Measurements from ENCODE around the gene MIF4GD.
"Not testable (repeated sequence)": the region's sequence is repeated elsewhere in the genome, so short reads cannot be mapped to it uniquely, and the experiment has no call there.

The MIF4GD gene

GRCh38 chr17:75271233-75271954 lies 363 bp upstream of the MIF4GD start:
- H3K36me3 Mint-ChIP-seq (ENCODE audit: low read depth): peaks cover 72% of the 10 kb centered on the region

GRCh38 chr17:75270218-75270965 lies 639 bp downstream of the MIF4GD start:
- peak; percentile 83 for DNase-seq
- Mint-ChIP-seq H3K36me3 (ENCODE audit: low read depth) (peaks cover 76% of the 10 kb centered on the region), H3K9me3 (no peaks in the 10 kb centered on the region), H3K27me3 (no peaks in the 10 kb centered on the region), H3K27ac (peak overlapping the region; percentile 93), H3K4me3 (peak overlapping the region; percentile 87), H3K4me1 (ENCODE audit: low read depth) (peaks cover 40% of the 10 kb centered on the region)

More at GRCh38 chr17:75271233-75271954, 363 bp upstream of the MIF4GD start:
- Mint-ChIP-seq H3K4me3 (peak overlapping the region; percentile 83), H3K4me1 (ENCODE audit: low read depth) (peaks cover 40% of the 10 kb centered on the region), H3K27ac (peak overlapping the region; percentile 94), H3K9me3 (no peaks in the 10 kb centered on the region), H3K27me3 (no peaks in the 10 kb centered on the region)
- DNase-seq: peak; percentile 94

DNA sequence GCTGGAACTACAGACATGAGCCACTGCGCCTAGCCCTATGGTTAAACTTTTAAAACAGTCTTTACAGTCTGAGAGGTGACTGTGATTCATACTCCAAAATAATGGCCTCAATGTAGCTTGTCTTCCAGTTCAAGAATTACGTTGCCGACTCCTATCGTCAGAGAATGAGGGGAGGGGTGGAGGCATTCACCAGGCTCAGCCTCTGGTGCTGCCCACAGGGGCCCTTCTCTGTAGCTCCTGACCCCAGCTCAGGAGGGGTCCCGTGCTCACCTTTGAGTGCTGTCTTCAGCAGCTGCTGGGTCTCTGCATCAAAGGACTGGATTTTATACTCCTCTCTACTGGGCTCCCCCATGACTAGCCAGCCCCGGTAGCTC lies 1.2 kb downstream of the MIF4GD start:
- no peaks in the 10 kb centered on the region for H3K27me3 Mint-ChIP-seq
- H3K9me3 Mint-ChIP-seq: no peaks in the 10 kb centered on the region
- H3K27ac Mint-ChIP-seq: peak overlapping the region; percentile 93
- peak overlapping the region; percentile 87 for H3K4me3 Mint-ChIP-seq
- H3K4me1 Mint-ChIP-seq (ENCODE audit: low read depth): peaks cover 40% of the 10 kb centered on the region
- H3K36me3 Mint-ChIP-seq (ENCODE audit: low read depth): peaks cover 76% of the 10 kb centered on the region
- DNase-seq: no peak

DNA sequence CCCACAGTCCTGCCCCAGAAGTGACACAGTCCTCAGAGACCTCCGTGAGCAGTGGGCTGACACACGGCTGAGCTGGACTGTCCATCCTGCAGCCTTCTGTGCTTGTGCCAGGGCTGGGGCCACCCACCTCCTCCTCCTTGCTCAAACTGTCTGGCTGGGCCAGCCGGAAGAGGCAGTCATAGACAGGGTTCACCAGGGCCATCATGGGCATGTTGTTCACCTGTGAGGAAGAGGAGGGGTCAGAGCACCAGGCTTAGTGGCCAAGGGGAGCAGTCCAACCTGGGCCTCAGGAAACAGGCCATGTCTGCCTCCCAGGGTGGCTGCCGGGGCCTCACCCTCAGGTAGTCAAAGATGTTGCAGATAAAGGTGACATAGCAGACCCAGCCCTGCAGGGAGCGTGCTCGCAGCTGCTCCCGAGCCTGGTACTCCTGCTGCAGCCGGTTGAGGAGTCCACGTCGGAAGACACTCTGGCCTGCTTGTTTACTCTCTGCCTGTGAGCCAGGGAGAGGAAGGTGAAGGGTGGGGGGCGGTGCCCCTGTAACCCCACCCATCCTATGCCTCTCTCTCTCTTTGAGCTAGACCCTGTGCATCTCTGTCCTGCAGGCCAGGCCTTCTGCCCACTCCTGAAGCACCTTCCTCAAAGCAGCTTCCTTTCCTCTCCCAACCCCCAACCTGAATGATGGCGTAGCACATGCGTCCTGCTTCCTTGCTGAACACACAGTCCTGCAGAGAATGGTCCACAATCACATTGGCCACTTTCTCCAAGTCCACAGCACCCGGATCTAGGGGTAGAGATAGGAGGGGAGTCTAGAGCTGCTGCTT lies 3.4 kb downstream of the MIF4GD start:
- Mint-ChIP-seq H3K4me3 (no peak overlapping the region), H3K27me3 (no peaks in the 10 kb centered on the region), H3K4me1 (ENCODE audit: low read depth) (peaks cover 39% of the 10 kb centered on the region), H3K27ac (peak overlapping the region; percentile 74), H3K9me3 (no peaks in the 10 kb centered on the region), H3K36me3 (ENCODE audit: low read depth) (peaks cover 76% of the 10 kb centered on the region)
- no peak for DNase-seq

- peaks cover 39% of the 10 kb centered on the region for H3K4me1 Mint-ChIP-seq (ENCODE audit: low read depth)
- no peak for DNase-seq
- H3K36me3 Mint-ChIP-seq (ENCODE audit: low read depth): peaks cover 76% of the 10 kb centered on the region
- no peak overlapping the region for H3K4me3 Mint-ChIP-seq
- H3K27me3 Mint-ChIP-seq: no peaks in the 10 kb centered on the region
- peak overlapping the region; percentile 74 for H3K27ac Mint-ChIP-seq
- H3K9me3 Mint-ChIP-seq: no peaks in the 10 kb centered on the region
Measured at GRCh38 chr17:75267153-75267410, 3.9 kb downstream of the MIF4GD start.

DNA sequence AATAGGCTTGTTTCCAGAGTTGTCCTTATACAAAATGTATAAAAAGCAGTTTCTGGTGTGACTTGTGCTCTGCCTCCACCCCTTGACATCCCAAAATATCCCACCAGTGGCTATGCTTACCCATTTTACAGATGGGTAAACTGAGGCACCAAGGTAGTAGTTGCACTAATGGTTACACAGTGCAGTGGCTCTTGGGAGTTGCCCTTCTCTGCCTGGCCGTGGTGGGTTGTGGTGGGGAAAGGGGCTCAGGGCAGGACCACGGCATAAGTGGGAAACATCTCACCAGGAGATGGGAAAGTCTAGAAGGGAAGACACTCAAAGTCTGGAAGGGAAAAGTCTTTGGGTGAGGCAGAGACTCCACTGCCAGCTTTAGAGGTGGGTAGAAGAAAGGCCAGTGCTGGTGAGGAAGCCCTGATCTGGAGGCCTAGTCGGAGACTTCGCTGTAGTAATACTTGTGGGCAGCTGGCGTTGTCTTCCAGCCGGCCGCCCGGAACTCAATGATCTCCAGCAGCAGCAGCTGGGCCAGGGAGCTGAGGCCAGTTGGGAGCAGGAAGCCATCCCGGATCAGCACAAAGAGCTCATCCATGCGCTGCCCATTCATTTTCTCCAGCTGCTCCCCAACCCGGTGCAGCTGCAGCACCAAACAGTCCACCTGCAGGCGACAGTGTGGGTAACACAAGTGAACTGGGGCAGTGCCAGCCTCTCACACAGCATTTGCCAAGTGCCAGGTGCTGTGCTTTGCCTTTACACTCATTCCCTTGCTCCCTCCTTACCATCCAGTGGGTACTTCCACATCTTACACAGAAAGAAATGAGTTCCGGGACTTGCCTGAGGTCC lies 4.5 kb downstream of the MIF4GD start:
- H3K4me3 Mint-ChIP-seq: no peak overlapping the region
- DNase-seq: no peak
- H3K9me3 Mint-ChIP-seq: no peaks in the 10 kb centered on the region
- peaks cover 78% of the 10 kb centered on the region for H3K36me3 Mint-ChIP-seq (ENCODE audit: low read depth)
- no peaks in the 10 kb centered on the region for H3K27me3 Mint-ChIP-seq
- peaks cover 36% of the 10 kb centered on the region for H3K4me1 Mint-ChIP-seq (ENCODE audit: low read depth)
- H3K27ac Mint-ChIP-seq: peak overlapping the region; percentile 74

DNA sequence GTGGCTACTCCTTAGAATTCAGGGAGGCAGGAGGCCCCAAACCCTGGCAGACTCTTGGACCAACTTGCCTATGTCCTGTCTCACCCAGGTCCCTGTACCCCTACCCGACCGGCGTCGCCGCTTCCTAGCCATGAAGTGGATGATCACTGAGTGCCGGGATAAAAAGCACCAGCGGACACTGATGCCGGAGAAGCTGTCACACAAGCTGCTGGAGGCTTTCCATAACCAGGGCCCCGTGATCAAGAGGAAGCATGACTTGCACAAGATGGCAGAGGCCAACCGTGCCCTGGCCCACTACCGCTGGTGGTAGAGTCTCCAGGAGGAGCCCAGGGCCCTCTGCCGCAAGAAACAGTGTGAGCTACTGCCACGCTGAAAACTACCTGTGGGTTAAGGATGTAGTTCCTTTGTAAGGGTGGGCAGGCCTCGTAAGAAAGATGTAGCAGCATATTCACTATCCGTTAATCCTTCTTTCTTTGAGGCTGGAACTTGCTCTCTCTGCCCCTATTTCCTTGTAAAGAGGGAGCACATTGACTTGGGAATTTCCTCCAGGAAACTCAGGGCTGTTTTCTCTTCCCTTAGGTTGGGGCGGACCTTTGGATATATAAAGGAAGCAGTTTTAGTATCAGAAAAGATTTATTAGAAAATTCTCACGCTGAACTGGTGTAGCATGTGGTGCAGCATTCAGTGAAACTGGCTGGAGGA lies 5.3 kb downstream of the MIF4GD start:
- H3K4me1 Mint-ChIP-seq (ENCODE audit: low read depth): peaks cover 36% of the 10 kb centered on the region
- H3K9me3 Mint-ChIP-seq: no peaks in the 10 kb centered on the region
- no peaks in the 10 kb centered on the region for H3K27me3 Mint-ChIP-seq
- H3K27ac Mint-ChIP-seq: peak overlapping the region; percentile 44
- DNase-seq: no peak
- no peak overlapping the region for H3K4me3 Mint-ChIP-seq
- peaks cover 84% of the 10 kb centered on the region for H3K36me3 Mint-ChIP-seq (ENCODE audit: low read depth)

- no peaks in the 10 kb centered on the region for H3K27me3 Mint-ChIP-seq
- peak overlapping the region; percentile 96 for H3K4me3 Mint-ChIP-seq
- peaks cover 44% of the 10 kb centered on the region for H3K4me1 Mint-ChIP-seq (ENCODE audit: low read depth)
- H3K9me3 Mint-ChIP-seq: no peaks in the 10 kb centered on the region
- peak overlapping the region; percentile 100 for H3K27ac Mint-ChIP-seq
- DNase-seq: no peak
- H3K36me3 Mint-ChIP-seq (ENCODE audit: low read depth): peaks cover 93% of the 10 kb centered on the region
Measured at GRCh38 chr17:75263055-75263454, 8.0 kb downstream of the MIF4GD start.

DNA sequence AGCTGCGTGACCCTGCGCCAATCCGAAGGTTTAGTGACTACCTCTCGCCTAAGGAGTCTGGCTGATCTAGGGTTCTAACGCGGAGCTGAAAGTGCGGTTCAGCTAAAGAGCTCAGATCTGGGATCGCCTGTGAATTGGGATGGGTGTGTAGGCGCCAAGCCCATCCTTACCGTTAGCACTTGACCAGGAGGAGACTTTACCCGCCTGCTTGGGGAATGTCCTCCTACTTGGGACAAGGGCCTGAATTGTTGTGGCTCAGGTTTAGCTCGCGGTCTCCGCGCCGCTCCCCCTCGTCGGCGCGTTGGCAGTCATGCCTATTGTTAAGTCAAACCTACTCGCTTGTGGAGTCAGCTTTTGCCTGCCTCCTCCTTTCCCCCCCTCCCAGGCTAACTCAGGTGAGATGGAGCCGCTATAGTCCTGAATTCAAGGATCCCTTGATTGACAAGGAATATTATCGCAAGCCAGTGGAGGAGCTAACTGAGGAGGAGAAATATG lies 8.9 kb downstream of the MIF4GD start:
- peak overlapping the region; percentile 96 for H3K4me3 Mint-ChIP-seq
- H3K27ac Mint-ChIP-seq: peak overlapping the region; percentile 100
- peak; percentile 53 for DNase-seq
- no peaks in the 10 kb centered on the region for H3K27me3 Mint-ChIP-seq
- peaks cover 49% of the 10 kb centered on the region for H3K4me1 Mint-ChIP-seq (ENCODE audit: low read depth)
- H3K36me3 Mint-ChIP-seq (ENCODE audit: low read depth): peaks cover 85% of the 10 kb centered on the region
- H3K9me3 Mint-ChIP-seq: no peaks in the 10 kb centered on the region

GRCh38 chr17:75261336-75262111 lies 9.5 kb downstream of the MIF4GD start, which contains the start of the genes GGA3 and MRPS7:
GGA3 (minus strand) TSS chr17:75261606; CDS start chr17:75261587, 19 bp downstream.
MRPS7 (plus strand) TSS chr17:75261879; CDS start chr17:75261901, 22 bp downstream.
- peak within 1 kb of the TSS; percentile 96 for H3K4me3 Mint-ChIP-seq
- DNase-seq: peak; percentile 97
- peaks cover 78% of the 10 kb centered on the region for H3K36me3 Mint-ChIP-seq (ENCODE audit: low read depth)
- H3K4me1 Mint-ChIP-seq (ENCODE audit: low read depth): peaks cover 55% of the 10 kb centered on the region
- H3K27ac Mint-ChIP-seq: peak within 1 kb of the TSS; percentile 100
- no peaks in the 10 kb centered on the region for H3K9me3 Mint-ChIP-seq
- H3K27me3 Mint-ChIP-seq: no peaks in the 10 kb centered on the region

DNA sequence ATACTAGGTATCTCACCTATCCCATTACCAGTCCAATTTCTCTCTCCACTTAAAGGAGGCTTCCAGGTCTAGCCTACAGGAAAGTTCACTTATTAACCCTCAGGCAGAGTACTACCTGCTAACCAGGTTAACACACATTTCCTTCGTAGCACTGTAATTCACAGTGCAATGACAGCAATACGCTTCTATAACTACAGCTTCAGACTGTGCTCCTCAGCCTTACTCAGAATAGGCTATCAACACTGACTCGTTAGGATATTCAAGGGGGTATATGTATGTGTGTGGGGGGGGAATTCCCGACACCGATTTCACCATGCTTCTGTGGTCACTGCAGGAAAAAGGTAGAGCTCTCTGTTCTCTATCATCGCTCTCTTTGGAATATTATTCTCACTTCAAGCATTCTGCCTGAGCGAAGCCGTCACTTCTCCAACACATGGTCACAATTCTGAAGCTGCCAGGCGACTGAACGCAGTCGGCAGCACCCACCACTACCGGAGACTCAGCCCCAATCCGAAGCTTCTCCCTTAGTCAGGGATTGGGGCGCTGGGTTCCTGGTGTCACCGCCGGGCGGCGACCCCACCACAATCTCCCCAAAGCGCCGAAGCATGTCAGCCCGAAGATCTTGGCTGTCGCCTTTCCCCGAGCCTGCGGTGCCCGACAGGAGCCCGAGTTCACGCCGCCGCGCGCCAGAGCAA lies 10.2 kb downstream of the MIF4GD start:
- Mint-ChIP-seq H3K27ac (peak overlapping the region; percentile 100), H3K36me3 (ENCODE audit: low read depth) (peaks cover 71% of the 10 kb centered on the region), H3K27me3 (no peaks in the 10 kb centered on the region), H3K9me3 (no peaks in the 10 kb centered on the region), H3K4me3 (peak overlapping the region; percentile 96), H3K4me1 (ENCODE audit: low read depth) (peaks cover 63% of the 10 kb centered on the region)
- DNase-seq: no peak

DNA sequence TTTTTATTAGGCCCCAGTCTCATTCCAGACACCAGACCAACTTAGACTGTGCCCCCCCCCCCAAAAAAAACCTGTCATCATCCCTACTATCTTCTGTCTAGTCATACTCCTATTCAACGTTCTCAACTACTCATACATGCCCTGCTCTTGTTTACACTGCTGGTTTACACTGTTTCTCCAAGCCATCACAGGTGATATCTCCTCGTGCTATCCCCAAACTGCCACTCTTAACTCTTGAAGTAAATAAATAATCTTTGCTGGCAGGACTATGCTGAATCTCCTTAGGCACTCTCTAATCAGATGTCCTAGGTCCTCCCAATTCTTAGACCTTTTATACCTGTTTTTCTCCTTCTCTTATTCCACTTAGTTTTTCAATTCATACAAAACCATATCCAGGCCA lies 13.8 kb downstream of the MIF4GD start:
- Mint-ChIP-seq H3K27ac (peak overlapping the region; percentile 69), H3K4me1 (ENCODE audit: low read depth) (peaks cover 78% of the 10 kb centered on the region), H3K36me3 (ENCODE audit: low read depth) (peaks cover 42% of the 10 kb centered on the region)
- DNase-seq, H3K27me3 Mint-ChIP-seq, H3K9me3 Mint-ChIP-seq, H3K4me3 Mint-ChIP-seq: not testable (repeated sequence)

All from activated T-cell treated with anti-CD3 and anti-CD28 coated beads, Interleukin-2, amount 50 U/mL, for 24 hours (primary cell).